ENCODE data around the gene PI4KA. TPM values are rescaled to one million over a fixed set of nuclear protein-coding genes. Genes with fewer than 3 reads are reported as not detected.

Gene PI4KA
- total RNA-seq, 1 experiment from 2014 or later, result 71.6 TPM

DNA sequence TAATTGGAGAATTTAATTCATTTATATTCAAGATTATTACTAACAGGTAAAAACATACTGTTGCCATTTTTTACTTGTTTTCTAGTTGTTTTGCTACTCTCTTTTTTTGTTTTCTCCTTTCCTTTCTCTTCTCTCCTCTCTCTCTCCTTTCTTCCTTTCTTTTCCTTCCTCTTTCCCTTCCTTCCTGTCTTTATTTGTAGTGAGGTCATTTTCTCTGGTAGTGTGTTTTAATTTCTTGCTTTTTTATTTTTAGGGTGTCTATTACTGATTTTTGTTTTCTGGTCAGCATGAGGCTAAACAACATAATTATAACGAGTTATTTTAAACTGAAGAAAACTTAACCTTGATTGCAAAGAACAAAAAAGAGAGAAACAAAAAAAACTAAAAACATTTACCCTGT lies 197.1 kb downstream of the PI4KA start:
- TF ChIP-seq, protein P1, sequence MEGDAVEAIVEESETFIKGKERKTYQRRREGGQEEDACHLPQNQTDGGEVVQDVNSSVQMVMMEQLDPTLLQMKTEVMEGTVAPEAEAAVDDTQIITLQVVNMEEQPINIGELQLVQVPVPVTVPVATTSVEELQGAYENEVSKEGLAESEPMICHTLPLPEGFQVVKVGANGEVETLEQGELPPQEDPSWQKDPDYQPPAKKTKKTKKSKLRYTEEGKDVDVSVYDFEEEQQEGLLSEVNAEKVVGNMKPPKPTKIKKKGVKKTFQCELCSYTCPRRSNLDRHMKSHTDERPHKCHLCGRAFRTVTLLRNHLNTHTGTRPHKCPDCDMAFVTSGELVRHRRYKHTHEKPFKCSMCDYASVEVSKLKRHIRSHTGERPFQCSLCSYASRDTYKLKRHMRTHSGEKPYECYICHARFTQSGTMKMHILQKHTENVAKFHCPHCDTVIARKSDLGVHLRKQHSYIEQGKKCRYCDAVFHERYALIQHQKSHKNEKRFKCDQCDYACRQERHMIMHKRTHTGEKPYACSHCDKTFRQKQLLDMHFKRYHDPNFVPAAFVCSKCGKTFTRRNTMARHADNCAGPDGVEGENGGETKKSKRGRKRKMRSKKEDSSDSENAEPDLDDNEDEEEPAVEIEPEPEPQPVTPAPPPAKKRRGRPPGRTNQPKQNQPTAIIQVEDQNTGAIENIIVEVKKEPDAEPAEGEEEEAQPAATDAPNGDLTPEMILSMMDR (conservative IDR thresholded peaks at IDR 0.05; ENCODE audit: low read depth, low read length), result no peak
- no peak for TF ChIP-seq EZH2 (IDR thresholded peaks at IDR 0.05; ENCODE audit: borderline replicate concordance, low read depth, low read length, poor library complexity, severe bottlenecking)
- intact Hi-C loops (cut with micrococcal nuclease; ENCODE audit: unreplicated experiment), result no loop called here
- no peak overlapping the region for H3K27ac ChIP-seq (ENCODE audit: low read depth, low read length, poor library complexity, severe bottlenecking)
- ChIA-PET CTCF (no interaction called here), POLR2A (ENCODE audit: low non-redundant PET) (no interaction called here)
- no peak for DNase-seq (ENCODE audit: low spot score)
- H3K36me3 ChIP-seq (ENCODE audit: insufficient read depth, low read length, poor library complexity, severe bottlenecking), result no peaks in the 10 kb centered on the region
- no peak overlapping the region for H3K4me3 ChIP-seq (ENCODE audit: low read depth, low read length, poor library complexity, severe bottlenecking)
- H3K9me3 ChIP-seq (ENCODE audit: low read depth, low read length, poor library complexity, severe bottlenecking), result no peaks in the 10 kb centered on the region
- peaks cover 49% of the 10 kb centered on the region for H3K27me3 ChIP-seq (replicated peaks; ENCODE audit: insufficient read depth, low read depth, low read length, poor library complexity)
- BruUV-seq (replicated peaks), result no TSS peak
- no peaks in the 10 kb centered on the region for H3K4me1 ChIP-seq (ENCODE audit: insufficient read depth, low read length, poor library complexity, severe bottlenecking)

DNA sequence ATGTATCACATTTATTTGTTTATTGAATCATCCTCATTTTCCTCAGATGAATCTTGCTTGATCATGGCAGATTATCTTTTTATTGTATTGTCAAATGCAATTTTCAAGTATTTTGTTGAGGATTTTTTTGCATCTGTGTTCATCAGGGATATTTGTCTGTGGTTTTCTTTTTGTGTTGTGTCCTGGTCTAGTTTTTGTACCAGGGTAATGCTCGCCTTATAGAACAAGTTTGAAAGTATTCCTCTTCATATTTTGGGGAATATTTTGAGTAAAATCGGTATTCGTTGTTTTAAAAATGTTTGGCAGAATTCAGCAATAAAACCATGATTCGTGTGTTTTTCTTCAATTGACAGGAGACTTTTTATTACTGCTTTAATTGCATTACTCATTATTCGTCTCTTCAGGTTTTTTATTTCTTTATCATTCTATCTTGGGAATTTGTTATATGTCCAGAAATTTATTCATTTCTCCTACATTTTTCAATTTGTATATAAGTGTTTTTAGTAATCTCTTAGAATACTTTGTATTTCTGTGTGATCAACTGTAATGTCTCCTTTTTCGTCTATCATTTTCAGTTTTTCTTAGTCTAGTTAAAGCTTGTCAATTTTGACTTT lies 198.1 kb downstream of the PI4KA start:
- DNase-seq (ENCODE audit: low spot score), result no peak
- TF ChIP-seq, protein P1 (conservative IDR thresholded peaks at IDR 0.05; ENCODE audit: low read depth, low read length), result no peak
- no peak for TF ChIP-seq EZH2 (IDR thresholded peaks at IDR 0.05; ENCODE audit: borderline replicate concordance, low read depth, low read length, poor library complexity, severe bottlenecking)
- intact Hi-C loops (cut with micrococcal nuclease; ENCODE audit: unreplicated experiment), result no loop called here
- no peaks in the 10 kb centered on the region for H3K9me3 ChIP-seq (ENCODE audit: low read depth, low read length, poor library complexity, severe bottlenecking)
- H3K27ac ChIP-seq (ENCODE audit: low read depth, low read length, poor library complexity, severe bottlenecking), result no peak overlapping the region
- no peak overlapping the region for H3K4me3 ChIP-seq (ENCODE audit: low read depth, low read length, poor library complexity, severe bottlenecking)
- no TSS peak for BruUV-seq (replicated peaks)
- H3K36me3 ChIP-seq (ENCODE audit: insufficient read depth, low read length, poor library complexity, severe bottlenecking), result no peaks in the 10 kb centered on the region
- H3K4me1 ChIP-seq (ENCODE audit: insufficient read depth, low read length, poor library complexity, severe bottlenecking), result no peaks in the 10 kb centered on the region
- POLR2A ChIA-PET (ENCODE audit: low non-redundant PET), result no interaction called here
- H3K27me3 ChIP-seq (replicated peaks; ENCODE audit: insufficient read depth, low read depth, low read length, poor library complexity), result peaks cover 48% of the 10 kb centered on the region
- CTCF ChIA-PET, result no interaction called here

DNA sequence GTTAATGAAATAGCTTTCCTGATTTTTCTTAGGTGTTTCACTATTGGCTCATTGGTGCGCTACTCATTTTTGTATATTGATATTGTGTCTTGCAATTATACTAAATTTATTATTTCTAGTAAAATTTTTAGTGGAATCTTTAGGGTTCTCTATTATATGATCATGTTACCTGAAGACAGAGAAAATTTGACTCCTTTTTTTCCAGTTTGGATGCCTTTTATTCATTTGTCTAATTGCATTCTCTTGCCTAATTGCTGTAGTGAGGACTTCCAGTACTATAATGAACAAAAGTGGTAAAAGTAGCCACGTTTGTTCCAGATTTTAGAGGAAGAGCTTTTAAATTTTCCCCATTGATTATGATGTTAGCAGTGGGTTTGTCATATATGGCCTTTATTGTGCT lies 198.7 kb downstream of the PI4KA start:
- no TSS peak for BruUV-seq (replicated peaks)
- TF ChIP-seq EZH2 (IDR thresholded peaks at IDR 0.05; ENCODE audit: borderline replicate concordance, low read depth, low read length, poor library complexity, severe bottlenecking), result no peak
- TF ChIP-seq, protein P1 (conservative IDR thresholded peaks at IDR 0.05; ENCODE audit: low read depth, low read length), result no peak
- H3K9me3 ChIP-seq (ENCODE audit: low read depth, low read length, poor library complexity, severe bottlenecking), result no peaks in the 10 kb centered on the region
- no peaks in the 10 kb centered on the region for H3K4me1 ChIP-seq (ENCODE audit: insufficient read depth, low read length, poor library complexity, severe bottlenecking)
- ChIA-PET POLR2A (ENCODE audit: low non-redundant PET) (no interaction called here), CTCF (no interaction called here)
- no peak overlapping the region for H3K27ac ChIP-seq (ENCODE audit: low read depth, low read length, poor library complexity, severe bottlenecking)
- DNase-seq (ENCODE audit: low spot score), result no peak
- H3K27me3 ChIP-seq (replicated peaks; ENCODE audit: insufficient read depth, low read depth, low read length, poor library complexity), result peaks cover 48% of the 10 kb centered on the region
- no peak overlapping the region for H3K4me3 ChIP-seq (ENCODE audit: low read depth, low read length, poor library complexity, severe bottlenecking)
- intact Hi-C loops (cut with micrococcal nuclease; ENCODE audit: unreplicated experiment), result no loop called here
- no peaks in the 10 kb centered on the region for H3K36me3 ChIP-seq (ENCODE audit: insufficient read depth, low read length, poor library complexity, severe bottlenecking)
